D341Med (cell line): Measurements from ENCODE around the gene GOT1.

Experiments used
- DNase-seq: peaks from one replicate; pipeline ENCODE4 v3.0.0; 2012; ENCODE audit warnings: low spot score

The GOT1 gene

DNA sequence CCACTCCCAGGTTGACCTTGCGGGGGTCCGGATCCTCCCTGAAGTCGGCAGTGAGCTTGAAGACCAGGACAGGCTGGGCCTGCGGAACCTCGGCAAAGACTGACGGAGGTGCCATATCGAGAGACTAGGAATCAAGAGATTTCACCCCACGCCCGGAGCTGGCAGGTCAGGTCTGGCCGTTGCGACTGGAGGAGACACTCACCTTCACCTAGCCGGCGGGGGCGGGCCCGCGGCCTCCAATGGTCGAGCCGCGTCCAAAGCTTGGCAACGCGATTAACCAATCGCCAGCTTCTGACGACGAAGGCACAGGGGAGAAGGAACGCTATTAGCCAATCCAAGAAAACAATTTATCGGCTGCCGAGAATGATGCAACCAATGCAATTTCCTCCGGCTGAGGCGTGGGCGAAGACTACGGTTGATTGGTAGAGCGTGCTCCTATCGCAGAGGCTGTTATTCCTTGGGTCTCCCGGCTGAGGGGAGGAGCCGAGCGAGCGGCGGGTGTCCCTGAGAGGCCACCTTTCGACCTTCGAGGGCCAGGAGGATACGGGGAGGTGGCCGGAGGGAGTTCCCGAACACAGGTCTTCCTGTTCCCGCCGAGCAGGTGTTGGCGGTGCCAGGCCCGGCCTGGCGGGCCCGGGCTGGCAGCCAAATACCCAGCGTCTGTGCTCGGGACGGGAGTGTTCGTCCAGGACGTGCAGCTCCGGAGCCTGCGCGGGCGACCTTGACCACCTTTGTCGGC is at the start of gene GOT1:
TSS of gene GOT1 (minus strand) at position 174 of the 739 bp plus-strand sequence. CDS start at position 115, 59 bp downstream.
- DNase-seq: peak; percentile 89

DNA sequence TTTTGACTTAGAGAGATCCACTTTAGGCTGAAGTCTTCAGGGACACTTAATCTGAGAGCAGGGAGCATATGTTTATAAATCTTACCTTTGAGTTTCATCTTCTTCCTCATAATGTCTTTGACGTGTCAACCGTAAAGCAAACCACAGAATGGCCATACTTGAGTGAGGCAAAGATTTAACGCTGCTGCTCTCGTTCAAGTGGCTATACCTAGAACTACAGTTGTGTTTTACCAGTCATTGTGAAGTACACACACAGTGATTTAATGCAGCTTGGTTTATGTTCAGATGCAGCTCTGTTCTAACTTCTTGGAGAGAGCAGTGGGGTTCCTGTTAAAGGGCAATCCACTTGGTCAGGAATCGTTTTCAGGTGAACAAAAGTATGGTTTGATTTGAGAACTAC is 39.9 kb upstream of the GOT1 start:
- DNase-seq: no peak

DNA sequence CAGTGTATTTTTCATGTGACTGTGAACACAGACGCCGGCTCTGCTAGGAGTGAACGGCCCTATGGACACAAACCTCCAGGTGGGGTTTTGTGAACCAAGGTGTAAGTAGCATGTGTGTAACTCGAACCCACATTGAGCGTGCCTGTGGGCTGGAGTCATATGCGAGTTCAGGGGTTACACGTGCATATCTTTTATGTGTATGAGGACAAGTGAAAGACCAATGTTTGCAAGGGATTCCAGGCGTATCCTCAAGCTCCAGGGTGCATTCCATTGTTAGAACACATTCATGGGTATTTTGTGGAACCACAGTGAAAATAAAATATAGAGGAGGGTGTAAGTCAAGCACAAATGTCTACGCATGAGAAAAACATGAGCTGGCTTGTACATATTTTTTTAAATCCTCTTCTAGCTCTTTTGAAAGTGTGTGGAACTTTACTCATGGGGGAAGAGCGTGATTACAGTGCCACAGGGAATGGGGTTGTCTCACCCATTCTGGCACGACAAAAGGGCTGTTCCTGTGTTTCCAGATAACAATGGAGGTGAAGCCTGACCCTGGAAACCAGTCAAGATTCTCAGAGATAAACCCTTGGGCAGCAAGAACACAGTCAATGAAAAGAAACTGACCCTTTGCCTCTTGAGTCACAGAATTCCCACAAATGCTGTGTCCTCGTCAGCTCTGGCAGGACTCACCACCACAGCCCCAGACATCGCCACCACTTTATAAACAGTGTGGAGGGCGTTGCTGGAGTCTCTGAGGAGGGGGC is 37.0 kb upstream of the GOT1 start:
- no peak for DNase-seq

DNA sequence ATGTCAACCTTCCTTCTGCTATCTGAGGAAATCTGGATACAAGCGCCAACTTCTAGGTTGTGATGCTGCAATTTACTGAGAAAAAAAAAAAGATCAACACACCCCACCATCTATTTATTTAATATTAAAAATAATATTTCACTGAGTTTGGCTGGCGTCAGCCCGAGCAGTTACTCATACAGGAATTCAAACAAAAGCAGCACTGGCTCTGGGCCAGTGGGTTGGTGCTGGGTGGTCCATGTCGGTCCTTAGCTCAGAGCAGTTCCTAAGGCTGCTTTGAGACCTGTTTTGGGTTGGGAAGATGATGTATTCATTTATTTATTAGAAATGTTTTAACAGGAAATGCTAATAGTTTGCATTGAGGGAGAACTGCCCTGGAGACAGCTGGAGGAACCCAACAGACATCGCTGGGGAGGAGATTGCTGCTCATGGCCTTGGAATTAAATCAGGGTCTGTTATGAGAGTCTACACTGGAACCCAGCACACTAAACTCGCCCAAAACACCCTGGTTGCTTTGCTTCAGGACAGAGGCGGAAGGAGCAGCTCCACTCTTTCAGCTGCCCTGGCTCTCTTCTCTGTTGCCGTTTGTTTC is 36.3 kb upstream of the GOT1 start:
- no peak for DNase-seq

DNA sequence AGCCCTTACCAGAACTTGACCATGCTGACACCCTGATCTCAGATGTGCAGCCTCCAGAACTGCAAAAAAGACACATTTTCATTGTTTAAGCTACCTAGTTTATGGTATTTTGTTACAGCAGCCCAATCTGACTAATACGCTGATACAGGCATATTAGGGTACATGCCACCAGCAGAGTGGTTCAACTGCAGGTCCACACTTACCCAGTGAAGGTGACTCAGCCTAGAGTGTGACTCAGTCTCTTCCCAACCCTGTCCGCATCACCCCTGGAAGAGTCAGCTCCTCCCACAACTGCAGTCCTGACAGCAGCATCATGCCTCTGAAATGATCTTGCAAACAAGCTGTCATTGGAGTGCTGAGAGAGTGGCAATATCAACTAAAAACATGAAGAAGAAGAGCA is 30.8 kb upstream of the GOT1 start:
- no peak for DNase-seq

DNA sequence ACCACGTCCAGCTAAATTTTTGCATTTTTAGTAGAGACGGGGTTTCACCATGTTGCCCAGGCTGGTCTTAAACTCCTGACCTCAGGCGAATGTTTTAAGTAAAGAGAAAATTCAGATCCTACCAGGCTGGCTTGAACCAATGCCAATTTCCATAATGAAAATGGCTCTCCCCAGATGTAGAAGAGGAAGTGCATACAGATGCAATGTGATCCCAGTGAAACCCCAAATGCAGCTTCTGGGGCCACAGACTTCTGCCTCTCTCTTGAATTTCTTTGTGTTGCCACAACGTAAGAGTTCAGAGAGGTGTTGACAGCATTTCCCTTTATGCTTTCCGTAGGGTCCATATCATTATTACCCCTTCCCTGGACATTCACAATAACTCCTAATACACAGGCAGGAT is 29.6 kb upstream of the GOT1 start:
- no peak for DNase-seq

DNA sequence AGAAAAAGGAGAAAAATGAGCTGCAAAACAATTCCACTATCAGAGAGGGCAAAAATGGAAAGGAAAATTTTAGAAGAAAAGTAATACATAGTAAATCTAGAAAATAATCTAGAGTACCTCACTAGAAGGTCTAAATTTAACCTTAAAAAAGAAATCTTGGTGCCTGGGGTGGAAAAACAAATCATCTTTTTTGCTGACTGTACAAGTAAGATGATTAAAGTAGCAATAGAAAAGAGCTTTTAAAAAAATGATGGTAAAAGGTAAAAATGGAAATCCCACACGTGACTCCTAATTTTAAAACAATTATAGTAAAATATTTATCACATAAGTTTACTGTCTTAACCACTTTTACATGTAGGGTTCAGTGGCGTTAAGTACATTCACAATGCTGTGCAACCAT is 28.8 kb upstream of the GOT1 start:
- DNase-seq: no peak

DNA sequence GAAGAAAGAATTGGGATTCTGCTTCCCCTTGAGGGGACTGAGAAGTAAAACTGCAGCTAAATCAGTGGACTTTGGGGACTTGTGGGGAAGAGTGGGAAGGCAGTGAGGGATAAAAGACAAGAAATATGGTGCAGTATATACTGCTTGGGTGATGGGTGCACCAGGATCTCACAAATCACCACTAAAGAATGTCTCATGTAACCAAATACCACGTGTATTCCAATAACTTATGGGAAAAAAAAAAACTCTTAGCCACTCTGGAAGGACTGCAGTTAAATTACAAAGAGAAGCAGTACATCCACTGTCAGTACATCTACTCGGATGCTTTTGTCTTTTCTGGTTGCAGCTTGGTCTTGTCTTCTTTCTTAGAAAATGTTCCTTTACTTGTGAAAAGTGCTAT is 27.4 kb upstream of the GOT1 start:
- DNase-seq: no peak

DNA sequence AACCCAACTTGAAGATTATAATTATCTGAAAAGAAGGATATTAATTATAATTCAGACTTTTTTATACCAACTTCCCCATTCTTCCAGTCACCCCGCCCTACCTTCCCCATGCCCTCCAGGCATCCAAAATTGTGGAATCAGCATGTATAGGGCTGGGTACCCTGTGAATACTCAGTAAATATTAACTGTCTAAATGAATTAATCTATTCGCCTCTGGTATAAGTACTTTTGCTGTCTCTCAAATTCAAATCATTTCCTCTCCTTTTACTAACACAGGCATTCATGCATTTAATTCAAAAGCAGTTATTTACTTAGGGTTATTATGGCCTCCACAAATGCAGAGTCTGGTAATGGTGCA is 26.5 kb upstream of the GOT1 start:
- DNase-seq: no peak

DNA sequence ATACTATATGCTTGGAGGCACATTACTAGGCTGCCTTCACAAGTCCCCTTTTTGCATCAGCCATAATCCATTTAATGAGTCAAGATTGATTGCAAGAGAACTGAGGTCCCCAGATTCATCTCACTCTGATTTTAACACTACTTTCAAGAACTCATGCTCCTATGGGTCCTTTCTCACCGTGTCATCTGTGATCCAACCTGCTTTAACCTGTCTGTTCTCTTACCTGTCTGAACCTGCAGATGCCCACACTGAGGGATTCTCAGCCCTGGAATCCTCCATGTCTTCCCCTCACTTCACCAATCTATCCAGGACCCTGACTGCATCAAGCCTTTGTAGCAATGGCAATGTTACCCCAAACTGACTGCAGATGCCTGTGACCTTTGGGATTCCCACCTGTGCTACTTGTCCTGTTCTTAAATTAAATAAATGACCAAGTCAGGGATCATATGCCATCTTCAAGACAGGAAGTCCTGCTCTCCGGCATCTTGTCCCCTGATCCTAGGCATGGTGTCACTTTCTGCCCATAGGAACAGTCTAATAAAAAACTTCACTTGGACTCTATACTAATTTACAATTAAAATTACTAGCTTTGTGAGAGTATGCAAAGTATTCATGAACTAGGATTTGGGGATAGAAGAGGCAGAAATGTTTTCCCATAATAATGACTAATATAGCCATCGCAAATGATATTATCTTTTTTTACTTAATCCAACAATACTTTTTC is 25.9 kb upstream of the GOT1 start:
- DNase-seq: no peak

DNA sequence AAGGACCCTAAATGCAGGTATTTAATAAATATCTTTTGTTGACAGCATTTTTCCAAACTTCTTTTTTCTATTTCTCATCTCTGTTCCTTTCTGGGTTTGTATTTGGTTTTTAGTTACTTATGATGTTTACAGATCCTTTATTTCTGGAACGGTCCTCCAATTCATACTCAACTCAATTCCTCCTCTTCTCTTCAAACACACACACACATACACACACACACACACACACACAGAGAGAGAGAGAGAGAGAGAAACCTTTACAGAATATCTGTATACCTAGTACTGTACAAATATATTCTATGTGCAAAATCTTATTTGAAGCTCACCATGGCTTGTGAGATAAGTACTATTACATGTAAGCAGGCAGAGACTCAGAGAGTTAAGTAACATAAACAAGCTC is 21.6 kb upstream of the GOT1 start:
- no peak for DNase-seq

DNA sequence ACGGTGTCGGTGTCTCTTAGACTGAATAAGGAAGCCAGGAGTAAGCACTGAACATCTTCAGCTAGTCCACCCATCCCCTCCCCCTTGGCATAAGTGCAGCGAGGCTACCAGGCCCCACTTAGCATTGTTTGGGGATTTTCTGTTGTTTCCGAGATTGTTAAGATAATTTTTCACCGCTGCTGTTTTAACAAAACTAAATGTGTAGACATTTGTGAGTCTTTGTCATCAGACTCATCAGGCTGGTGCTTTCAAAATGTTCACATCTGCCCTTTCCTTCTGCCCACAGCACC is 21.0 kb upstream of the GOT1 start:
- DNase-seq: no peak

DNA sequence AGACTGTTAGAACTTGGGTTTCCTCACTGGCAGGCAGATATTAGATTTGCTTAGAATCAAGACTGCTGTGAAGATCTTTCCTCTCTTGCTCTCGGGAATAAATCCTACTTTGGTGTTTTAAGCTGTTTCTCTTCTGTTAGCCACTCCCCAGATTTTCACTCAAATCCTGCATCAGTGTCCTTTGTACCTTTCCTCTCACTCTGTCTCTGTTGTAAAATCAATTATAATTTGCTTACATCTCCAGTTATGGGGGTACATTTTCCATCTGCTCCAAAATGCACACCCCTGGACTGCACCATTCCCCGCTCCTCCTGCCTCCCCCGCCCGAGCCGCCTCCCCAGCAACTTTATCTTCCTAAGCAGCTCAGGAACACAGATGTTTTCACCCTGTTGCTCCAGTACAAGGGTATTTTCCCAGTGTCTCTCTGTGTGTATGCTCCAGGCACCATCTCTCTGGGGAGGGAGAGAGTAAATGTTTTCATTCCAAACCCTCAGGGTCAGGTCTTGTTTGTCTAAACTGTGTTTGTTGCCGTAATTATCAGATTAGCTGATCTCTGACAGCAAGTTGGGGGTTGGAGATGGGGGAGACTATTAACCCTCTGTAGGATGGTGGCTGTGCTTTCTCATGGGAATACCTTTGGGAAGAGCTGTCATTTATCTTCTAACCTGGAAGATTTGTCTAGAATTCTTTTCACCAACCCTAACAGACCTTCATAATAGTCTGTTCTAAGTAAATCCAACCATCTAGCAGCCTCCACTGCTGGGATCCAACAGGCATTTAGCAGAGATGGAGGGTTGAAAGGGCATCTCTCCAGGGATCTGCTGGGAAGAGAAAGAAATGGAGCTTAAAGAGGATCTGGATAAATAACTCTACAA is 20.4 kb upstream of the GOT1 start:
- DNase-seq: peak; percentile 26

DNA sequence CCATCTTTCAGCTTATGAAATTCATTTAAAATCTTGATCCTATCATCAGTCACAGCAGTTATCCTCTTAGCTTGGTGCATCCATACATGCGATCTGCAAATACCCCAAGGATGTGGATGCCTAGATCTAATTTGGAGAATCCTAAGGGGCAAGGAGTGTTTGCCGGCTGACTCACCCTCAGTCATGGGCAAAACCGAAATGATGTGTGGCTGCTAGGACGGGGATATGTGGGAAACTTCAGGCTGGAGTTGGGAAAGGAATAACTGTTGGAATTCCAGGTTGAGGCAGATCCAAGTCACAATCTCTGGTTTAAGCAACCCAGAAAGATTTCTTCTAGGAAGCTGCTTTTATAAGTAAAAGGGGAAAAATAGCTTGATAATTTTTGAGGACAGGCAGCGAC is 19.7 kb upstream of the GOT1 start:
- no peak for DNase-seq

DNA sequence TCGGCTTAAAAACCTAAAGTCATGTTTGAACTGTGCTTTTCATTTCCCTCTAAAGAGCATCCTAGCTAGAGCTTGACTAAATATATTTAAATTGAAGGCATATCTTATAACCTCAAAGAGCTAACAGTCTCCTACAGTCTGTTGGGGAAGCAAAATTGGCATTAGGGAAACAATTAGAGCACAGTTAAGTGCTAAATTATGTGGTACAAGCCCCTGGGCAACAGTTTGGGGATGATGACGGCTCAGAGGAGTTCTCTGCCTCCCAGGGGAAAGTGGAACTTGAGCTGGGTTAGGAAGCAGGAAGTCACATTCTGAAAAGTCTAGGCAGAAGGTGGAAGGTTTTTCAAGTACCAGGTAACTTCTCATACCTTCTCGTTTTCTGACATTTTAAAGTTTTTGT is 18.6 kb upstream of the GOT1 start:
- DNase-seq: no peak

DNA sequence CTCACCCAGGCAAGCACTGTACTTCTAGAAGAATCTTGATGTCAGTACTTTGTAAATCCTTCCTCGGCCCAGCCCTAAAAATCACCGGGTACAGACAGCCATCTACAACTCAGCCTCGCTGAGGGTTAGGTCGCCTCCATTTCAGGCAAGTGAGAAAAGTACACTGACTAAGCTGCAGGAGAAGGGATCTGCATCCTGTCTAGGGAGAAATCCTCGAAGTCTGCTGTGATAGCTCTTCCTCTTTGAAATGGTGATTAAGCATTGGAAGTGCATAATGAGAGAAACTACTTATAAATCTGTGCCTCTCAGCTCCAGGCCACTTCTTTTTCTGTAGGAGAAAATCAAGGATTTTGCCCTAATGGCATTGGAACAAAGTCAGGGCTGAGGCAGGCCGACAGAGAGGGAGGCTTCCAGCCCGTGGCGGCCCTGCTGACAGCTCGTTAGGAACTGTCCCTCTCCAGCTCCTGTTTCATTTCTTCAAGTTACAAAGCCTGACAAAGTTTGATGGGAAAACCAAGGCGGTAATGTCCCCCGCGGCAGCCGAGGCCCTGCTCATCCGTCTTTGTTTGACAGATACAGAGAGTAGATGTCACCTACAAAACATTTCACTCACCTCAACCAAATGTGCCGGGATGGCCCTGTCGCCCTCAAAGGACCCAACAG is 14.1 kb upstream of the GOT1 start:
- no peak for DNase-seq

DNA sequence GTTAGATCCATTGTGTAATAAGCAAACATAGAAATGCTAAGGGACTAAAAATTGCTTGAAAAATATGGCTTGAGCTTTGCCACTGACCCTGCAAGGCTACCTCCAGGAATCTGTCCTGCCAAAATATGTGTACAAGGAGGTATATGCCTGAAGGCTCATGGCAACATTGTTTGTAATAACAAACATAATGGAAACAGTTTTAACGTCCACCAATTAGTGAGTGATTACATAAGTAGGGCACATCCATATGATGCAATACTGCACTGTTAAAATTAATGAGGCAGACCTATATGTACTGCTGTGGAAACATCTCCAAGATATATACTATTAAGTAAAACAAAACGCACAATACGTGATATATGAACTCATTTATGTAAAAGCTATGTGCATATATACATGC is 13.1 kb upstream of the GOT1 start:
- no peak for DNase-seq

DNA sequence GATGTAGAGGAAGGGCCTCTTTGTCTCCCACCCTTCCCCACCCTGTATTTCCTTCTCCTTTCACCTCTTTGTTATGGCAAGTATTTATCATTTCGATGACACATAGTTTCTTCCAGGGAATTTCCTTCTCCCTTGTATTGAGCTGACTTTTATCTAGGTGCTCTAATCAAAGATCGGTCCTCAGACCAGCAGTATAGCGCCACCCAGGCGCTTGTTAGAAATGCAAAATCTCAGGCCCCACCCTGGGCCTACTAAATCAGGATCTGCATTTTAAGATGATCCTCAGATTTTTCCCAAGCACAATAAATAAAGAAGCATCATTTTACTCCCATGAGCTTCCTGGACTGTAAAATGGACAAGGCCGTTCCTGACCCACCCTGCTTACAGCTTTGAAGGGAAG is 12.0 kb upstream of the GOT1 start:
- no peak for DNase-seq

DNA sequence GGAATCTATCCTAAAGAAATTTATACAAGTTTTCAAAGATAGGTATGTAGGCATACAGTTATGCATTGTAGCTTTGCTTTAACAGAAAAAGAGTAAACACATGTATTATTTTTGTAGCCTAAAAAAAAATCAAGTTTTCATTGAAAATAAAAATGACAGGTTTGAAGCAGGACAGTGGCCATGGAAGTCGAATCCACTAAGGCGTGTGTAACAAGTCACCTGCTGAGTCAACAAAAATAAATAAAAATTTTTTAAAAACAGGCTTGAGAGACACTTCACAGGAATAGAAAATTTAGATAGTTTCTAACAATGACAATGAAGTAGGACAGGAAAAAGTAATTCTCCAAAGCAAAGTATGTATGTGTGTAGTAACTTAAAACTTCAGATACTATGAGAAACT is 8.5 kb upstream of the GOT1 start:
- no peak for DNase-seq

DNA sequence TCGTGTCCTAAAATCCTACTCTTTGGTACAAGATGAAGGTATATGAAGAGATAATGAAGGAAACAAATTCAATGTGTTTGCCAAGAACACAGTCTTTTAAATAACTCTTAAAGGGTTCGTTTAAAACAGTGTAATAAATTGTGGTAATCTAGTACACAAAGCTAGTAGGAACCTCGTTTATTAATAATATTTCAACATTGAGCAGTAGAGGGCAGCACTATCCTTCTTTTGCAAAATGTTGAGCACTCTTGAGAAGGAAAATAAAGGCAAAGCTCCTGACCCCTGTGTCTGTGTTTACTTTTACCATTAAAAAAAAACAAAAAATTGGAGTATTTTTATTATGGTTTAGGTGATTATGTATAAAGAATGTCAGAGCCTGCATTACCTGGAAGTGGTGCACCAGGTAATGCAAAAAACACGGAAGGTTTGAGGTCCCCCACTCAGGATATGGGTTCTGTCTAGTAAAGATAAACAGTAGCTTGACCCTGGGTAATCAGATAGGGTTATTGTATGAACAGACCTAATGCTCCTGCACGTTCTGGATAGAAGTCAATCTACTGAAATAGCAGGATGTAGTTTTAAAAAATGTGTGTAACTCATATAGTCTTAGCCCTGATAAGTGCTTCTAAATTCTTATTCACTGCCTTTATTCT is 5.7 kb upstream of the GOT1 start:
- no peak for DNase-seq
